RWPE2 (cell line): ENCODE results near the gene ZBTB7C.

Experiments
- ATAC-seq: fragments of 200-7000 bp; cut with Tn5 transposase; 3 replicates; pipeline ENCODE4 v1.9.1; 2021; ENCODE audit warnings: low read depth
- DNase-seq: peaks from one replicate; pipeline ENCODE4 v3.0.0-alpha.2; 2020; ENCODE audit warnings: low spot score
- H3K27ac ChIP-seq: fragments of 450-650 bp; 2 replicates; pipeline ENCODE4 v1.5.1; 2017; ENCODE audit warnings: mild to moderate bottlenecking; ENCODE audit not compliant: poor library complexity, severe bottlenecking
- H3K27me3 ChIP-seq: fragments of 250-450 bp; sonication (Bioruptor Pico); 2 replicates; pipeline ENCODE4 v1.5.1; 2021; ENCODE audit warnings: mild to moderate bottlenecking, moderate library complexity; ENCODE audit not compliant: insufficient read depth, poor library complexity, severe bottlenecking
- H3K36me3 ChIP-seq: fragments of 250-450 bp; sonication (Bioruptor Pico); 2 replicates; pipeline ENCODE4 v1.5.1; 2020; ENCODE audit warnings: low read depth, mild to moderate bottlenecking, moderate library complexity
- H3K4me1 ChIP-seq: fragments of 250-450 bp; sonication (Bioruptor Pico); 2 replicates; pipeline ENCODE4 v1.5.1; 2021; ENCODE audit warnings: mild to moderate bottlenecking, moderate library complexity; ENCODE audit not compliant: insufficient read depth, poor library complexity, severe bottlenecking
- H3K4me3 ChIP-seq: fragments of 250-450 bp; sonication (Bioruptor Pico); 2 replicates; pipeline ENCODE4 v1.5.1; 2021; ENCODE audit warnings: mild to moderate bottlenecking, moderate library complexity; ENCODE audit not compliant: severe bottlenecking
- H3K9me3 ChIP-seq: fragments of 250-450 bp; sonication (Bioruptor Pico); 2 replicates; pipeline ENCODE4 v1.5.1; 2021; ENCODE audit warnings: mild to moderate bottlenecking, moderate library complexity; ENCODE audit not compliant: severe bottlenecking
- TF ChIP-seq, protein P1 (sequence below): fragments of 450-650 bp; IDR thresholded peaks from one replicate; pipeline ENCODE4 v1.5.1; 2017; ENCODE audit warnings: mild to moderate bottlenecking, moderate library complexity; ENCODE audit not compliant: poor library complexity, severe bottlenecking

ZBTB7C gene

DNA sequence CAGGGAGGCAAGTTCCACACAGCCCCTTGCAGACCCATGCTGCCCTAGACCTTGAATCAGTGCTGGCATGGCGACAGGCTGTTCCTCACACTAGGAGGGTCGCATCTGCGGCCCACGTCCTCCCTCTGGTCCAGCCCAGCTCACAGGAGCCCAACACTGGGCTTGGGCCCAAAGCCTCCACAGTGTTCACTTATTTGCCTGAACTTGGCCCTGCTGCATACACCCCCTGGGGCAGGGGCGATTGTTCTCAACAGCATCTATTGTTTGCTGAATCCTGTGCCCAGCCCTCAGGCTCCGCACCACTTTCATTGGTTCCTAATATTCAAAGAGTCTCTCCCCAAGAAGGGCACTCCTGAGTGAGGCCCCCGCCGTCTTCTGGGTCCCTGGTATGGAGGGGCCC is 90.7 kb downstream of the ZBTB7C start:
- ATAC-seq = no peak
- H3K36me3 ChIP-seq = no peaks in the 10 kb centered on the region
- no peak overlapping the region for H3K27ac ChIP-seq
- no peak for DNase-seq
- H3K4me3 ChIP-seq = no peak overlapping the region
- no peaks in the 10 kb centered on the region for H3K27me3 ChIP-seq
- TF ChIP-seq, protein P1, sequence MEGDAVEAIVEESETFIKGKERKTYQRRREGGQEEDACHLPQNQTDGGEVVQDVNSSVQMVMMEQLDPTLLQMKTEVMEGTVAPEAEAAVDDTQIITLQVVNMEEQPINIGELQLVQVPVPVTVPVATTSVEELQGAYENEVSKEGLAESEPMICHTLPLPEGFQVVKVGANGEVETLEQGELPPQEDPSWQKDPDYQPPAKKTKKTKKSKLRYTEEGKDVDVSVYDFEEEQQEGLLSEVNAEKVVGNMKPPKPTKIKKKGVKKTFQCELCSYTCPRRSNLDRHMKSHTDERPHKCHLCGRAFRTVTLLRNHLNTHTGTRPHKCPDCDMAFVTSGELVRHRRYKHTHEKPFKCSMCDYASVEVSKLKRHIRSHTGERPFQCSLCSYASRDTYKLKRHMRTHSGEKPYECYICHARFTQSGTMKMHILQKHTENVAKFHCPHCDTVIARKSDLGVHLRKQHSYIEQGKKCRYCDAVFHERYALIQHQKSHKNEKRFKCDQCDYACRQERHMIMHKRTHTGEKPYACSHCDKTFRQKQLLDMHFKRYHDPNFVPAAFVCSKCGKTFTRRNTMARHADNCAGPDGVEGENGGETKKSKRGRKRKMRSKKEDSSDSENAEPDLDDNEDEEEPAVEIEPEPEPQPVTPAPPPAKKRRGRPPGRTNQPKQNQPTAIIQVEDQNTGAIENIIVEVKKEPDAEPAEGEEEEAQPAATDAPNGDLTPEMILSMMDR = no peak
- no peaks in the 10 kb centered on the region for H3K9me3 ChIP-seq
- H3K4me1 ChIP-seq = peaks cover 6% of the 10 kb centered on the region

DNA sequence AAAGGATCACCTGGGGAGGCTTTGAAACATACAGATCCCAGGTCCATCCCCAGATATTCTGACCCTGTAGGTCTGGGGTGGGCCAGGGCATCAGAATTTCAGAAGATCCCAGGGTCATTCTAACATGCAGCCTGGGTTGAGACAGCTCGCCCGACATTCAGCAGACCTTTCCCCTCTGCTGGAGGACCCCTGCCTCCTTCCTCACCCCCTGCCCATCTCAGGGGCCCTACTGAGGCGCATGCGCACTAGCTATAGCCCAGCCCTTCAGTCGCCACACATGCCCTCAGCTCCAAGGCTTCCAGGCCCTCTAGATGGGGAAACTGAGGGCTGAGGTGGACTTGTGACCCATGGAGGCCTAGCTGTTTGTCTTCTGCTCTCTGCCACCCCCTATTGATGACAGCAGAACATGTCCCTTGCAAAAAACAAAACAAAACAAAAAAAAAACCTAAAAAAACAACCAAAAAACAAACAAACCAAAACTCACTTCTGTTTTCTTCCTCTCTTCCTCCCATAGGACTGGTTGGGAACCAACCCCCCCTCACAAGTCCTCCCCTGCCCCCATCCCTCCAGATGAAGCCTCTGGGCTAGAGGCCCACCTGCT is 91.3 kb downstream of the ZBTB7C start:
- H3K36me3 ChIP-seq = no peaks in the 10 kb centered on the region
- H3K9me3 ChIP-seq = no peaks in the 10 kb centered on the region
- peaks cover 6% of the 10 kb centered on the region for H3K4me1 ChIP-seq
- DNase-seq (no peak), ATAC-seq (no peak)
- no peaks in the 10 kb centered on the region for H3K27me3 ChIP-seq
- no peak overlapping the region for H3K4me3 ChIP-seq
- no peak overlapping the region for H3K27ac ChIP-seq
- TF ChIP-seq, protein P1 = no peak

DNA sequence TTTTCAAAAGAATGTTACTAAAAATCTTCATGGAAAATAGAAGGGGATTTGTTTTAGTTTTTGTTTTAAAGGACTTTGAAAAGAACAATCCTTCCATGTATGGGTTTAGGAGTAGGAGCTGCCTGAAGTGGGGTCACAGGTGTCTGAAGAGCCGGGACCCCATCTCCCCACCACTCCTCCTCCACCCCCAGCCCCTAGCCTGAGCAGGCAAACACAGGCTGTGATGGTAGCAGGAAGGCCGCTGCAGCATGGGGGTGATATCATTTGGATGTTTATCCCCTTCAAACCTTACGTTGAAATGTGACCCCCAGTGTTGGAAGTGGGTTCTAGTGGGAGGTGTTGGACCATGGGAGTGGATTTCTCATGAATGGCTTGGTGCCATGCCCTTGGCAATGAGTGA is 93.0 kb downstream of the ZBTB7C start:
- ATAC-seq = no peak
- no peak overlapping the region for H3K27ac ChIP-seq
- H3K36me3 ChIP-seq = no peaks in the 10 kb centered on the region
- TF ChIP-seq, protein P1 = no peak
- no peaks in the 10 kb centered on the region for H3K27me3 ChIP-seq
- no peak overlapping the region for H3K4me3 ChIP-seq
- no peaks in the 10 kb centered on the region for H3K9me3 ChIP-seq
- no peak for DNase-seq
- peaks cover 6% of the 10 kb centered on the region for H3K4me1 ChIP-seq

DNA sequence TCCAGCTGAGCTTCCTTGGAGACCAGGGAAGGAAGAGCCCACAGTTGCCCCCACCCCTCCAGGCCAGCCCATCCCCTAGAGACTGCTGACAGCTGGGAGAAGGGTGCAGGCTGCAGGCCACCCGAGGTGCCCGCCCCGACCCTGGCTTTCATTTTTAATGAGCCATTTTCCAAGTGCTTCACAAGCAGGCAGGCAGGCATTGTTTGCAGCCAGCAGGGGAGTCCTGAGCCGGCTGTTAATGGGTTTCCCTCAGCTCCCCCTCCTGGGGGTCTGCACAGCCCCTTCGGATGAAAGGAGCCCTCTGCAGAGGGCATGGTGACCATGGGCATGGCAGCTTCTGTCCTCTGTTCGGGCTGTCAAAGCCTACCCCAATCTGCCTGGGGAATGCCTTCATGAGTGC is 94.5 kb downstream of the ZBTB7C start:
- ATAC-seq (no peak), DNase-seq (no peak)
- Histone ChIP-seq H3K9me3 (no peaks in the 10 kb centered on the region), H3K27ac (no peak overlapping the region), H3K36me3 (no peaks in the 10 kb centered on the region), H3K4me3 (no peak overlapping the region), H3K4me1 (peaks cover 4% of the 10 kb centered on the region), H3K27me3 (no peaks in the 10 kb centered on the region)
- TF ChIP-seq, protein P1 = no peak

DNA sequence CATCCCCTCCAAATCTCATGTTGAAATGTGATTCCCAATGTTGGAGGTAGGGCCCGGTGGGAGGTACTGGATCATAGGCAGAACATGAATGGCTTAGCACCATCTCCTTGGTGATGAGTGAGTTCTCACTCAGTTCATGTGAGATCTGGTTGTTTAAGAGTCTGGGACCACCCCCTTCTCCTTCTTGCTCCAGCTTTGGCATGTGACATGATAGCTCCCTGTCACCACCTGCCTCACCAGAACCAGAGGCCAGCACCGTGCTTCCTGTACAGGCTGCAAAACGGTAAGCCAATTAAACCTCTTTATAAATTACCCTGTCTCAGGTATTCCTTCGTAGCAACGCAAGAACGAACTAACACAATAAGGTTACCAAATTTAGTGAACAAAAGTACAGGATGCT is 95.4 kb downstream of the ZBTB7C start:
- Histone ChIP-seq H3K4me1 (no peaks in the 10 kb centered on the region), H3K36me3 (no peaks in the 10 kb centered on the region), H3K4me3 (no peak overlapping the region), H3K9me3 (no peaks in the 10 kb centered on the region), H3K27me3 (no peaks in the 10 kb centered on the region), H3K27ac (no peak overlapping the region)
- TF ChIP-seq, protein P1 = no peak
- no peak for ATAC-seq
- DNase-seq = no peak
